ENCODE data around the gene MYBPC2. TPM values are rescaled to one million over a fixed set of nuclear protein-coding genes. Genes with fewer than 3 reads are reported as not detected.

The MYBPC2 gene
- total RNA-seq, 1 donor from 2014 or later, result not detected

DNA sequence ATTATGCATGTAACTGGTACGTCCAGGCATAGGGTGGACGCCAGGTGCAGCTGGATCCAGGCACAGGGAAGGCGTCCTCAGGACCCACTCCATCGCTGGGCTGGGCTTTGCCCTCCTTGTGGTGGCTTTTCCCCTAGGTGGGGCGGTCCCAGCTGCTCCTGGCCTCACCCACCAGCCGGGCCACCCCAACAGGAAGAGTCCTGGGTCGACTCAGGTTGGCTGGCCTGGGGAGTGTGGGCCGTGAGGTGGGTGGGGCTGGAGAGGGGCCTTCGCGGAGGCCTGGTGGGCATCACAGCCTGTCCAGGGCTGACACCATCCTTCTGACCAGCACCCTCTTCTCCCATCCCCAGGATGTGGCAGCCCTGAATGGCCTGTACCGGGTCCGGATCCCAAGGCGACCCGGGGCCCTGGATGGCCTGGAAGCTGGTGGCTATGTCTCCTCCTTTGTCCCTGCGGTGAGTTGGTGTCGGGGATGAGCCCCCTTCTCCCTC, 47.1 kb downstream of the MYBPC2 start:
- no peak for DNase-seq (ENCODE audit: low spot score)

DNA sequence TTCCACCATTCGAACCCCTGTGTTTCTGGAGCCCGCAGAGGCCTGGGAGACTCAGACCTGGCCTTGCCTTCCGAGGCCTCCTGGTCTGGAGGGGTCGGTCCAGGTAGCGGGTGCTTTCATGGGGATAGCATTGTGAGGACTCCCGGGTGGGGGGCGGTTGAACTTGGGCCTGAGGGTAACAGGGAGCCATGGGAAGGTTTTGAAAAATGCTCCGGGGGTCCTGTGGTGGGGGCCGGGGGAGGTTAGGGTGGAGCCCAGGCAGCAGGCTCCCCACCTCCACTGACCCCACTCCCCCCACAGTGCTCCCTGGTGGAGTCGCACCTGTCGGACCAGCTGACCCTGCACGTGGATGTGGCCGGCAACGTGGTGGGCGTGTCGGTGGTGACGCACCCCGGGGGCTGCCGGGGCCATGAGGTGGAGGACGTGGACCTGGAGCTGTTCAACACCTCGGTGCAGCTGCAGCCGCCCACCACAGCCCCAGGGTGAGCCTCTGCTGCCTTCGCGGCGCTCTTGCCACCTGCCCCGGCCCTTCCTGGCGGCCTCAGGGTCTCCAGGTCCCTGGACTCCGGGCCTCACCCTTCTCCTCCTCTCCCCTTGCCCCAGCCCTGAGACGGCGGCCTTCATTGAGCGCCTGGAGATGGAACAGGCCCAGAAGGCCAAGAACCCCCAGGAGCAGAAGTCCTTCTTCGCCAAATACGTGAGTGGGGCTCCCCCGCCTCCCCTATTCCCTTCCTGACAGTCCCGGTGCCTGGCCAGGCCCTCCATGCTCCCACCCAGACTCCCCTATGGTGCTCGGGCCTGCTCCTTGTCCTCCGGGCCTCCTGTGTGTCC, 47.8 kb downstream of the MYBPC2 start:
- no peak for DNase-seq (ENCODE audit: low spot score)

DNA sequence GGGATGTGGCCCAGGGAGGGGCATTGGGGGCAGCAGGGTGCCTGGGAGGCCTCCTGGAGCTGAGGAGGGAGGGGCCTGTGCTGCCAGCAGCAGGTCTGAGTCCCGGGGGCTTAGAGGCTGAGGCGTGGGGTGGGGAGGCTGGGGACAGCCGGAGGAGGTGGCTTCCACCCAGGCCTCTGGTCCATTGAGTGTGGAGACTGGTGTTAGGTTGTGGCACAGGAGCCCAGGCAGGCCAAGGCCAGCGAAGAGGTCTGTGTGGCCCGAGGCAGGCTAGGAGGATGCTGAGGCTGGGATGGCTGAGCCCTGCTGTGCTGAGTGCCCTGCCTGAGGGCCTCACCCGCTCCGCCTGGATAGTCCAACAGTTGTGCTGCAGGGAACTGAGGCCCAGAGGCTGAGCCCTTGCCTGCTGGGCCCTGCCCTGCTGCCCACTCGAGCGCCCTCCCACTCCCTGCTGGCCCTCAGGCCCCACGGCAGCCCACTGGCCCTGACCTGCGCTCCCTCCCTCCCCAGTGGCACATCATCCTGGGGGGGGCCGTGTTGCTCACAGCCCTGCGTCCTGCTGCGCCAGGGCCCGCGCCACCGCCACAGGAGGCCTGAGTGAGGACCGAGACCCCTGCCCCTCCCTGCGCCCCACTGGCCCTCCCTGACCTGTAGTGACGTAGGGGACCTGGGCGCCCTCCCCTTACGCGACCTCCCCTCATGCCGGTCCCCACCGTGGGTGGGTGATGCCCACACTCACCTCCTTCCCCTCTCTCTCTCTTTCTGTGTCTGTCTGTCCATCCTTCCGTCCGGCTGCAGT, 48.9 kb downstream of the MYBPC2 start:
- no peak for DNase-seq (ENCODE audit: low spot score)

DNA sequence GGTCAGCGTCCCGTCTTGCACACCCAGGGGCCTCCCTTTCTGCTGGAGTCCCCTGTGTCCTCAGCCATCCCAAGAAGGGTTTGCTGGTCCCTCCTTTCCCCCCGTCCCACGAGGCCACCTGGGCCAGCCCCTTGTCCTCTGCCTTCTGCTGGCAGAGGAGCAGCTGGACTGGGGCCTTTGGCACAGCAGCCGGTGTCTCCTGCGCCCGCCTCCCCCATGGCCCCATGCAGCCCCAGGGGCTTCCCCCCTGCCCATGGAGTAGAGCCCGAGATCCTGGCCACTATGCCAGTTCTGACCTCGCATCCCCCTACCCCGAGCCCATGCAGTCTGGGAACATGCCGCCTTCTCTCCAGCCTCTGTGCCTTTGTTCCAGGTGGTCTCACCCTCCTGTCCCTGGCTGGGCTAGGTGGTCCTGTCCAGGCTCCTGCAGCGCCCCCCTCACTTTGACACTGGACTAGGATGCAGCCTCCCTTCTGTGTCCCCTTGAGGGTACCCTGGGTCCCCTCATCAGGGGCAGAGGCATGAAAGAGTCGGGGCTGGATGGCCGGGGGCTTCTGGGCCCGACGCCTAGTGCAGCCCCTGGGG, 49.7 kb downstream of the MYBPC2 start:
- no peak for DNase-seq (ENCODE audit: low spot score)

DNA sequence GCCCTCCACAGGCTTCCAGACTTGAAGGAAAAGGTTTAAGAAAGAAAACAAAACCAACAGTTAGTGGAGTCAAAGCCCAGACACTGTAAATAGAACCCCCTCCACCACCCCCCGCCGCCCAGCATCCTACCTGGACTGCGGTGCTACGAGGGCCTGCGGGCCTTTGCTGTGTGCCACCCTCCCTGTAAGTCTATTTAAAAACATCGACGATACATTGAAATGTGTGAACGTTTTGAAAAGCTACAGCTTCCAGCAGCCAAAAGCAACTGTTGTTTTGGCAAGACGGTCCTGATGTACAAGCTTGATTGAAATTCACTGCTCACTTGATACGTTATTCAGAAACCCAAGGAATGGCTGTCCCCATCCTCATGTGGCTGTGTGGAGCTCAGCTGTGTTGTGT, 50.2 kb downstream of the MYBPC2 start:
- no peak for DNase-seq (ENCODE audit: low spot score)

DNA sequence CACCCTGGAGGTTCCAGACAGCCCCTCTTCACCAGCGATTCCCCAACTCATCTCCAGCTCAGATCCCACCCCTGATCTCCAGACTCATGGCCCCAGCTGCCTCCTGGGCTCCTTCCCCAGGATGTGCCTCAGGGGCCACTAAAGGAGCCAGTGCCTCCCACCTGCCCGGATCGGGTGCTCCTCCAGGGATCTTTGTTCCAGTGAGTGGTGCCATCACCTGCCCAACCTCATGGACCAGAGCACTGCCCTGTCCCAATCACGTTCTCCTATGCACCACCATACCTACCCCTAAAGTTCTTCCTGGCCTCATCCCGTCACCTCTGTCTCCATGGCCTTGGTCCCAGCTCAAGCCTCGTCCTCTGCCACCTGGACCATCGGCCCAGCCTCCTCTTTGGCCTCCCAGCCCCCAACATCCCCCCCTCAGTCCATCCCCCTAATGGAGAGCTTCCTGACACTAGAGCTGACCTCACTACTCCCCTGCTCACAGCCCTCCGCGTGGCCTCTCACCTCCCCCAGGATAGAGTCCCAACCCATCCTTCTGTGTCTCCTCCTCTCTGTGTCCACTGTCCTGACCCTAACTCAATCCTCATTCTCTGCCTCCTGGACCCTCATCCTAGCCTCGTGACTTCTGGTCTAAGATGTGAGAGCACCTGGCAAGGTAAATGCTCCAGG, 52.7 kb downstream of the MYBPC2 start:
- DNase-seq (ENCODE audit: low spot score), result no peak

DNA sequence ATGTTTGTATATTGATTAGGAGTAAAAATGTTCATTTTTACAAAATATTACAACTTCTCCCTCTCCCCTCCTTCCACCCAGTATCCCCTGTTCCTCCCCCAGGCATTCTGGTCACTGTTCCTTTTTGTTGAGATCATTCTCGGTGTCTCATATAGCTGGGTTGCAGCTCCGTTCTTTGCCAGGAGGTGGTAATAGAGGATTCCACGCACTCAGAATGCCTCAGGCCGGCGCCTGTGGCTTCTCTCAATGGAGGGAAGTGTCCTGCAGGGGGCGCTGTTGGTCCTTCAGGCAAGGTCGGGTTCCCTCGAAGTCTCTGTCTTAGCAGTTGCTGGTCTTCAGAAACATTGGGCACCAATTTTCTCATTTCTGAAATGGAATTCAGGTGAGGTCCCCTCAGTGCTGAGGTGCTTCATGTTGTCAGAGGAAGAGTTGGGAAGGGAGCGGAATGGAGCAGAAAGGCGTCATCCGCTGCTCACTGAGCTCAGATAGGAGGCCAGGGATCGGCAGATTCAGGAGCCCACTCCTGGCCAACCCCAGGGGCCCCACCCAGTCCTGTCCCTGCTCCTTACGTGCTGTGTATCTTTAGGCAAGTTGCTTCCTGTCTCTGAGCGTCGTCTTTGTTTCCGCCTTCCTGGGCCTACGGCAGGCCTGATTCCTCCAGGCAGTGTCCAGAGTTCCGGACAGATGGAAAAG, 54.3 kb downstream of the MYBPC2 start:
- no peak for DNase-seq (ENCODE audit: low spot score)

DNA sequence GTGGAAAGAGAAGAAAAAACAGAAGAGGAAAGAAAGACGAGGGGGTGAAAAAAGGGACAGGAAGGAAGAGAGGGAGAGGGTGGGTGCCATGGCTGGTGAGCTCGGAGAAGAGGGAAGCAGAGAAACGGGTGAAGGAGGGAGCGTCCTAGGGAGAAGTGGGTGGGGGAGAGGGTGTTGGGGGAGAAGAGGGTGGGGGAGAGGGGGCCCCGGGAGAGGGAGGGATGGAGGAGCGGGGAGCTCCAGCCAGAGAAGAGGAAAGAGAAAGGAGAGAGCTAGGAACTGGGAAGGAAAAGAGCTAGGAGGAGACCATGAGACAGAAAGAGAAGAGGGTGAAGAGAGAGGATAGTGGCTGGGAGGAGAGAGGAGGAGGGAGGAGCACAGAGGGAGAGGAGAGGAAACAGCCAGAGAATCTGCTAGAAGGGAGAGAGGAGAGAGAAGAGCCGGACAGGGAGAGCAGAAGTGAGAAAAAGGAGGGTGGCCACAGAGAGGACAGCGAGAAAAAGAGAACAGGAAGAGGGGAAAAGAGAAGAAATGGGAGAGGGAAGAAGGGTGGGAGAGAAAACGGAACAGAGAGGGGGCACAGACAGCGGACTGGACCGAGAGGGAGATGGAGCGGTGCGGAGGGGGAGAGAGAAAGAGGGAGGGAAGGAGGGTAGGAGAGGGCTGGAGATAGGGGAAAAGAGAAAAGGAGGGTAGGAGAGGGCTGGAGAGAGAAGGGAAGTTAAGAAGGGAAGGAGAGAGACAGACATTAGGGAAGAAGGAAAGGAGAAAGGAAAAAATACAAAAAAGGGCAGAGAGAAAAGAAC, 55.9 kb downstream of the MYBPC2 start:
- no peak for DNase-seq (ENCODE audit: low spot score)

DNA sequence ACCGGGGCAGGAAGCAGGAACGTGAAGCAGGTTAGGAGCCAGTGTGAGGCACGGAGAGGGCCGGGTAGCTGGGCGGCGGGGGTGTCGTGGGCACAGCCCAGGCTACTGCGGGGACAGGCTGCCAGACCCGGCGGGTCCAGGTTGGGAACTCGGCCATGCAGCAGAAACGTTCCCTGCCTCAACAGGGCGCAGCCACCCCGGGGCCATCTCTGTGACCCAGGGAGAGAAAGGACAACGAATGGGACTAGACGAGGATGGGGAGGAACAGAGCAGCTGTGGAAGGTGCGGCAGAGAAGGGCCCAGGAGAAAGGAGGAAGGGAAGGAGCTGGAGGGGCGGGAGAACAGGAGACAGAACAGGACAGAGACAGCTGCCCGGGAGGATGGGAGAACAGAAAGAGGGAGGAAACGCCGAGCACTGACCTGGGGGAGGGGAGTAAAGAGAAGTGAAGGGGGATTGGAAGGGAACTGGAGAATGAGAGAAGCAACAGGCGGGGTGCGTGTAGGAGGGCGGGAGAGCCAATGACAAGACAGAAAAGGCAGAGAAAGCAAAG, 56.8 kb downstream of the MYBPC2 start:
- no peak for DNase-seq (ENCODE audit: low spot score)

DNA sequence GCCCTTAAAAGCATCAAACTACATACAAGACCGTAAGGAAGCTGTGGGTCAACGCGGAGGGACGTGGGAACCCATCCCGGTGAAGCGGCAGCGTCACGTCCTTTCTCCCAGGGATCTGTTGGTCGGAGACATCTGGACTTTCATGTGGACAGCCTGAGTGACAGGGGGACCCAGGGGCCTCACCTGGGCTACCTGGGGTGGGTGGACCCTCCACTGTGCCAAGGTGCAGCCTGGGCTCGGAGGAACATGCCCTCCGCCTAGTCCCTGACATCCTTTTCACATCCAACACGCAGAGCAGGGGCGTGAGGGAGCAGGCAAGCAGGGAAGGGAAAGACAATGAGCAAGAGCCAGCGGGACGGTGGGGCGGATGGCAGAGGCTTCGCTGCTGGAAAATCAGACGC, 57.7 kb downstream of the MYBPC2 start:
- no peak for DNase-seq (ENCODE audit: low spot score)

DNA sequence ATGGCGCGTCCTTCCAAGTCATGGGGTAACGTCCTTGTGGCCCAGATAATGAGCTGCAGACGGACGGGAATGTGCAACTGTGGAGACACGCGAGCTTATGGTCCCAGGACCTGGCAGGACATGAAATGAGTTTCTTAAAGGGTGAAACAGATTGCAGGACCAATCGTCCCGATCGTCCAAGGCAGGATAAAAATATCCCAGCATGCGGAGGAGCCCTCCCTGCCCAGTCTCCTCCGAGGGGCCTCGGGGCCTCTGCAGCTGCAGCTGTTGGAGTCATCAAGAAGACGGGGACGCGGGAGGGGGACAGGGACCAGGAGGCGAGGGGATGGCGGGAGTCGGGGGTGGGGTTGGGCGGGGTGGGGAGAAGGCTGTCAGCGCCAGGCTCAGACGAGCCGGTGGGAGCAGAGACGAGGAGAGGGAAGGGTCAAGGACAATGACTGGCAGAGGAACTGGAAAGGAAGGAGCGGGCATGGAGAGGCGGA, 58.3 kb downstream of the MYBPC2 start:
- DNase-seq (ENCODE audit: low spot score), result no peak

DNA sequence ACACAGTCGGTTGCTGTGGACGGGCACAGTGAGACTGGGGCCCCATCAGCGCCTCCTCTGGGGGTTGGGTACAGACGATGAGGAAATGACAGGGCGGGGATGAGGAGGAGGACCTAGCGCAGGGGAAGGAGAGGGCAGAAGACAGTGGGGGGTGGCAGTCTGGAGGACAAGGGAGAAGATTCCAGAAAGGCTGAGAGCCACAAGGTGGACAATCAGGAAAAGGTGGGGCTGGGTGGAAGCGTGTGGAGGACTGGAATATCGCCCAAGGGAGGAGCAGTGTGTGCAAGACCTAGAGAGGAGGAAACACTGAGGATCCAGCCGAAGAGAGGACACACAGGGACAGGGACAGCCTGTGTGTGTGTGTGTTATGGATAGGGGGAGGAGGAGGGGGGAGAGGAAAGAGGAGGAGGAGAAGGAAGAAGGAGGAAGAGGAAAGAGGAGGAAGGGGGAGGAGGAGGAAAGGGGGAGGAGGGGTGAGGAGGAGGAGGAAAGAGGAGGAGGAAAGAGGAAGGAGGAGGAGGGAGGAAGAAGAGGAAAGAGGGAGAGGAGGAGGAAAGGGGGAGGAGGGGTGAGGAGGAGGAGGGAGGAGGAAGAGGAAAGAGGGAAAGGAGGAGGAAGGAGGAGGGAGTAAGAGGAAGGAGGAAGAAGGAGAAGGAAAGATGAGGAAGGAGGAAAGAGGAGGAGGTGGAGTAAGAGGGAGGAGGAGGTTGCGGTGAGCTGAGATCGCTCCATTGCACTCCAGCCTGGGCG, 59.8 kb downstream of the MYBPC2 start:
- no peak for DNase-seq (ENCODE audit: low spot score)

DNA sequence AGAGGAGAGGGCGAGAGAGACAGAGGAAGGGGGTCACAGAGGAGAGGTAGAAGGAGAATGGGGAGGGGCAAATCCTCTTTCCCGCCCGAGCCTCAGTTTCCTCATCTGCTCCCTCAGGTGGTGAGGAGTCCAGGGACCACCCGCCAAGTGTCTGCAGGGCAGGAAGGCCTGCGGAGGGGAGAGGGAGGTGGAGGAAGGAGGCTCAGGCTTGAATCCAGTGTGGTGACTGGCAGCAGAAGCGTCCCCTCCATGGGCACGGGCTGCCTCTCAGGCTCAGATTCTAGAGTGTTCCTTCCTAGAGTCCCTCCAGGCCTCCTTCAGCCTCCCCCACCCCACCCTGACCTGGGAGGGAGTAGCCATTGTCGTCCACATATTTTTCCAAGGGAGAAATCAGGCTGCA, 60.5 kb downstream of the MYBPC2 start:
- DNase-seq (ENCODE audit: low spot score), result no peak

DNA sequence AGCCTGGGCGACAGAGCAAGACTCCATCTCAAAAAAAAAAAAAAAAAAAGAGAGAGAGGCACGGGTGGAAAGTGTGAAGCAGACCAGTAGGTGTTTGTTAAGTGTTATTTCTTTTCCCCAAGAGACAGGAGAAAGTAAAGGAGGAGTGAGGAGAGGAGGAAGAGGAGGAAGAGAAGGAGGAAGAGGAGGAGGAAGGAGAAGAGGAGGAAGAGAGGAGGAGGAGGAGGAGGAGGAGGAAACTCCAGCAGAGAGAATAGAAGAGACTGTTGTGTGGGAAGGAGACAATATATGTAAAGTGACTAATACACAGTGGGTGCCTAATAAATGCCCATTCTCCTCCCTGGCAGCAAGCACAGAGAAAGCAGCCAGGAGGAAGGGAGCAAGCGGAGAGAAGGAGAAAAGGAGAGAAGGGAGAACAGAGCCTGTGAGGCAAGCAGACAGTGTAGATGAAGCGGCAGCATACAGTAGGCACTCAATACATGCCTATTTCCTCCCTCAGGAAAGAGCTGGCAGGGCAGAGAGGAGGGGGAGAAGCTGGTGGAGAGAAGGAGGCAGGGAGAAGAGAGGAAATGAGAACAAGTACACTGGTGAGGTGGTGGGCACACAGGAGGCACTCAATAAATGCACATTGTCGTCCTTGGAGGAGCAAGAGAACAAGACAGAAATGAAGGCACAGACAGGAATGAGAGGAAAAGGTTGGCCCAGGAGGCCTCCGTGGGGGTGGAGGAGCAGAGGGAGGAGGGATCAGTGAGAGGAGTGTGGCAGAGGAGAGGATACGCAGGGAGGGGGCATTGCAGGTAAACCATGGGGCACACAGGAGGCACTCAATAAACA, 61.7 kb downstream of the MYBPC2 start:
- DNase-seq (ENCODE audit: low spot score), result no peak

DNA sequence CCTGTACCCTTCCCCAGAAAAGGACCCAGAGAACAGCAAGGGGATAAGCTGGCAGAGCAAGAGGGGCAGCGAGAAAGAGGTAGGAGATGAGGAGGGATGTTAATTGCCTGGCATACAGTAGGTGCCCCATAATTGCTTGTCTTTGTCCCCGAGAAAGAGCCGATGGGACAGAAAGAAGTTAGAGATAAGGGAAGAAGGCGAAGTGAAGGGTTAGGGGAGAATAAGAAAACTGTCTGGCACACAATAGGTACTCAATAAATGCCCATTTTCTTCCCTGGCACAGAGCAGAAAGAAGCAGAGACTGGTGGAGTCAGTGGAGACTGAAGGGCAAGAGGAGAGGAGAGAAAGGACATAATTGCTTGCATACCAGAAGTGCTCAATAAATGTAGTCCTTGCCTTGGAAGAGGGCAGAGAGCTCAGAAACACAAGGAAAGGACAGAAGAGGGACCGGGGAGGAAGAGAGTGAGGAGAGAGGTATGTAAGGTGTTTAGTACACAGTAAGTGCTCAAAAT, 62.4 kb downstream of the MYBPC2 start:
- DNase-seq (ENCODE audit: low spot score), result no peak

DNA sequence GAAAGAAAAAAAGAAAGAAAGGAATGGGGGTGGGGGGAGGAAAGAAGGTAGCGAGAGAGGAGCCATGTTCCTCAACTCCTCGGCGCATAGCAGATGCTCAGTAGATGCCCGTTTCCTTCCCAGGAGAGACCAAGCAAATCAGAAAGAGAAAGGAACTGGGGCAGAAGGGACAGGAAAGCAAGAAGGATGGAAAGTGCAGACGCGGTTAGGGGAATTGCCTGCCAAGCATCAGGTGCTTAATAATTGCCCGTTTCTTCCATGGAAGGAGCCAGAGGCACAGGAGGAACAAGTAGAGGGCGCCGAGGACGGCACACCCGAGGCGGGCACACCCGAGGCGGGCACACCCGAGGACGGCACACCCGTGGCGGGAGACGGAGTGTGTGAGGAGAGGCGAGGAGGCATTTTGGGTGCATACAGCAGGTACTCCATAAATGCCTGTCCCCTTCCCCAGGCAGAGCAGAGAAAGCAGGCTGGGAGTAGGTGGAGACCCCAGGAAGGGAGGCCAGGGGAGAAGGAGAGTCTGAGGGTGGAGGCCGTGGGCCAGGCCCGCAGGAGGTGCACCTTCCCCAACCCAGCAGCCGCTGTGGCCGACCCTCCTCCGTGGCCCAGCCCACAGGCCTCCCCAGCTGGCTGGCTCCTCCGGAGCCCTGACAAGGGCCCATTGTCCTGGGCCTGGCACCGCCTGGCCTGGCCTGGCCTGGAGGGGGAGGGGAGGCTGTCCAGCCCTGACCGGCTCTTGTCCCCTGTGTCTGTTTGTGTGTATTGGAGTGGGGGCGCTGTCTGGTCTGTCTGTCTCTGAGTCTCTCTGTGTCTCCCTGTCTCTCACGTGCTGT, 63.7 kb downstream of the MYBPC2 start:
- DNase-seq (ENCODE audit: low spot score), result no peak

DNA sequence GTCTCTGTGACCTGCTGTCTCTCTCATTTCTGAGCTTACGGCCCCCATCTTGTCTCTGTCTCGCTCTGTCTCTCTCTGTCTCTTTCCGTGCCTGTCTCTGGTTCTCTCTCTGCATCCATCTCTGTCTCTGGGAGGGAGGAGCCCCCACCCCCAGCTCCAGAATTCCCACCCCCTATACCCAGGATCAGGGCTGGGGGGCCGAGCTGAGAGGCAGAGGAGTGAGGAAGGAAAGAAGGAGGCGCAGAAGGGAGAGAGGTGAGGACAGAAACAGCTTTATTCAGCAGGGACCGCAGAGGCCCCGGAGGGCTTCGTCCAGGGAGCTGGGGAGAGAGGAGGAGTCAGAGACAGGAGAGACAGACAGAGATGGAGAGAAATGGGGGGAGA, 64.3 kb downstream of the MYBPC2 start:
- DNase-seq (ENCODE audit: low spot score), result no peak
